GM12878 (cell line): ENCODE data around the gene ORAI1. TPM values are rescaled to one million over a fixed set of nuclear protein-coding genes. Genes with fewer than 3 reads are reported as not detected.

Experiments used
- BMI1 ChIP-seq: fragments of 450-650 bp; IDR thresholded peaks from 2 replicates; pipeline ENCODE4 v1.6.1; 2016; ENCODE audit warnings: mild to moderate bottlenecking, moderate library complexity, borderline replicate concordance
- BRCA1 ChIP-seq: IDR thresholded peaks from 2 replicates; pipeline ENCODE4 v1.6.1; 2011; ENCODE audit warnings: low read depth, low read length, improper control_type of control experiment
- FOXK2 ChIP-seq: fragments of 450-650 bp; IDR thresholded peaks from 2 replicates; pipeline ENCODE4 v1.6.1; 2017; ENCODE audit warnings: mild to moderate bottlenecking, moderate library complexity
- GABPA ChIP-seq: IDR thresholded peaks from 2 replicates; pipeline ENCODE4 v1.6.1; 2014; ENCODE audit warnings: antibody characterized with exemption, low read depth, mild to moderate bottlenecking, inconsistent platforms
- HDAC2 ChIP-seq: fragments of 200-600 bp; sonication (generic); IDR thresholded peaks from 2 replicates; pipeline ENCODE4 v1.6.1; 2017
- HDAC6 ChIP-seq: fragments of 200-600 bp; sonication (generic); IDR thresholded peaks from one replicate; pipeline ENCODE4 v1.8.0; 2017; ENCODE audit warnings: antibody characterized with exemption; ENCODE audit not compliant: unreplicated experiment
- NFYA ChIP-seq: IDR thresholded peaks from 2 replicates; pipeline ENCODE4 v1.6.1; 2011; ENCODE audit warnings: low read depth, mild to moderate bottlenecking, low read length, improper control_type of control experiment, borderline replicate concordance
- NR2F1 ChIP-seq: fragments of 450-650 bp; conservative IDR thresholded peaks from 2 replicates; pipeline ENCODE4 v1.6.1; 2017; ENCODE audit warnings: mild to moderate bottlenecking
- POU2F2 ChIP-seq: IDR thresholded peaks from 3 replicates; pipeline ENCODE4 v1.6.1; 2011; ENCODE audit warnings: low read depth, mild to moderate bottlenecking, low read length, borderline replicate concordance
- RAD21 ChIP-seq: IDR thresholded peaks from 2 replicates; pipeline ENCODE4 v1.6.1; 2011; ENCODE audit warnings: mild to moderate bottlenecking, low read depth, low read length, moderate library complexity; ENCODE audit not compliant: insufficient read depth
- SIN3A ChIP-seq: IDR thresholded peaks from 2 replicates; pipeline ENCODE4 v1.6.1; 2012; ENCODE audit warnings: low read depth, low read length, improper control_type of control experiment
- SMAD1 ChIP-seq: fragments of 450-650 bp; IDR thresholded peaks from 2 replicates; pipeline ENCODE4 v1.6.1; 2018; ENCODE audit warnings: mild to moderate bottlenecking, low read depth; ENCODE audit not compliant: partially characterized antibody
- SREBF1 ChIP-seq: IDR thresholded peaks from 2 replicates; pipeline ENCODE4 v1.6.1; 2012; ENCODE audit warnings: mild to moderate bottlenecking, low read length
- SUPT20H ChIP-seq: IDR thresholded peaks from 2 replicates; pipeline ENCODE4 v1.6.1; 2011; ENCODE audit warnings: low read depth, mild to moderate bottlenecking, low read length, moderate library complexity, borderline replicate concordance; ENCODE audit not compliant: control insufficient read depth
- TAF1 ChIP-seq: IDR thresholded peaks from 2 replicates; pipeline ENCODE4 v1.6.1; 2011; ENCODE audit warnings: mild to moderate bottlenecking, low read depth, low read length, borderline replicate concordance
- TCF7 ChIP-seq: IDR thresholded peaks from 2 replicates; pipeline ENCODE4 v1.6.1; 2014; ENCODE audit warnings: antibody characterized with exemption, borderline replicate concordance
- ZNF24 ChIP-seq: fragments of 450-650 bp; IDR thresholded peaks from 2 replicates; pipeline ENCODE4 v1.6.1; 2017; ENCODE audit warnings: antibody characterized with exemption, mild to moderate bottlenecking
- polyA plus RNA-seq, 11 experiments: library from polyadenylated mRNA; depleted of rRNA in 4 of 11; unstranded in 6 of 11; stranded (reverse) in 5 of 11; fragments of >200 nt; fragmentation: Nextera tagmentation in 4 of 11; fragmentation: Illumina TruSeq in 1 of 11; extraction: Ambion mirVana in 4 of 11; extraction: Trizol in 1 of 11; gene quantifications; 1 replicate in 1 of 11; 2 replicates in 10 of 11; pipeline versions ENCODE4 v1.2.1 to v1.2.3, GENCODE V29; 2011 to 2016; ENCODE audit warnings: inconsistent platforms in 2 of 11, missing spikeins in 2 of 11, low read depth in 1 of 11
- total RNA-seq, 4 experiments: library from RNA; depleted of rRNA in 3 of 4; stranded (reverse); fragments of >200 nt in 3 of 4; fragmentation: Illumina TruSeq in 1 of 4; extraction: Trizol in 1 of 4; gene quantifications; 2 replicates each; pipeline versions ENCODE4 v1.2.1 to v1.2.3, GENCODE V29; 2013 to 2021
- TF ChIP-seq, protein P1 (sequence below): fragments of 450-650 bp; formaldehyde crosslinking; IDR thresholded peaks from 2 replicates; pipeline ENCODE4 v1.5.0; 2022; ENCODE audit warnings: mild to moderate bottlenecking, missing genetic modification characterization
- TF ChIP-seq, protein P2 (sequence below): fragments of 450-650 bp; IDR thresholded peaks from 2 replicates; pipeline ENCODE4 v1.6.1; 2018; ENCODE audit warnings: borderline replicate concordance, mild to moderate bottlenecking; ENCODE audit not compliant: partially characterized antibody
- TF ChIP-seq, protein P3 (sequence below): fragments of 150-350 bp; IDR thresholded peaks from 2 replicates; pipeline ENCODE4 v1.6.1; 2016; ENCODE audit warnings: low read depth, low read length
- TF ChIP-seq, protein P4 (sequence below): IDR thresholded peaks from 2 replicates; pipeline ENCODE4 v1.6.1; 2012; ENCODE audit warnings: low read depth, low read length, improper control_type of control experiment

Gene ORAI1
- total and polyA plus RNA-seq, 10 of the 15 experiments (the other 5 are each of a cell fraction or from before 2014, with no cell fraction given) = 5.5 to 33.1 (median 11.8) TPM

- TF ChIP-seq ZNF24 = no peak
- no peak for TF ChIP-seq SMAD1
- TF ChIP-seq, protein P1, sequence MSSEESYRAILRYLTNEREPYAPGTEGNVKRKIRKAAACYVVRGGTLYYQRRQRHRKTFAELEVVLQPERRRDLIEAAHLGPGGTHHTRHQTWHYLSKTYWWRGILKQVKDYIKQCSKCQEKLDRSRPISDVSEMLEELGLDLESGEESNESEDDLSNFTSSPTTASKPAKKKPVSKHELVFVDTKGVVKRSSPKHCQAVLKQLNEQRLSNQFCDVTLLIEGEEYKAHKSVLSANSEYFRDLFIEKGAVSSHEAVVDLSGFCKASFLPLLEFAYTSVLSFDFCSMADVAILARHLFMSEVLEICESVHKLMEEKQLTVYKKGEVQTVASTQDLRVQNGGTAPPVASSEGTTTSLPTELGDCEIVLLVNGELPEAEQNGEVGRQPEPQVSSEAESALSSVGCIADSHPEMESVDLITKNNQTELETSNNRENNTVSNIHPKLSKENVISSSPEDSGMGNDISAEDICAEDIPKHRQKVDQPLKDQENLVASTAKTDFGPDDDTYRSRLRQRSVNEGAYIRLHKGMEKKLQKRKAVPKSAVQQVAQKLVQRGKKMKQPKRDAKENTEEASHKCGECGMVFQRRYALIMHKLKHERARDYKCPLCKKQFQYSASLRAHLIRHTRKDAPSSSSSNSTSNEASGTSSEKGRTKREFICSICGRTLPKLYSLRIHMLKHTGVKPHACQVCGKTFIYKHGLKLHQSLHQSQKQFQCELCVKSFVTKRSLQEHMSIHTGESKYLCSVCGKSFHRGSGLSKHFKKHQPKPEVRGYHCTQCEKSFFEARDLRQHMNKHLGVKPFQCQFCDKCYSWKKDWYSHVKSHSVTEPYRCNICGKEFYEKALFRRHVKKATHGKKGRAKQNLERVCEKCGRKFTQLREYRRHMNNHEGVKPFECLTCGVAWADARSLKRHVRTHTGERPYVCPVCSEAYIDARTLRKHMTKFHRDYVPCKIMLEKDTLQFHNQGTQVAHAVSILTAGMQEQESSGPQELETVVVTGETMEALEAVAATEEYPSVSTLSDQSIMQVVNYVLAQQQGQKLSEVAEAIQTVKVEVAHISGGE (CRISPR knock-in tag) = no peak
- no peak for TF ChIP-seq TCF7
- TF ChIP-seq BMI1 = no peak
- peak; percentile 28; the same call in 1 of the 2 replicates for TF ChIP-seq RAD21
- TF ChIP-seq NR2F1 = no peak
- TF ChIP-seq, protein P2, sequence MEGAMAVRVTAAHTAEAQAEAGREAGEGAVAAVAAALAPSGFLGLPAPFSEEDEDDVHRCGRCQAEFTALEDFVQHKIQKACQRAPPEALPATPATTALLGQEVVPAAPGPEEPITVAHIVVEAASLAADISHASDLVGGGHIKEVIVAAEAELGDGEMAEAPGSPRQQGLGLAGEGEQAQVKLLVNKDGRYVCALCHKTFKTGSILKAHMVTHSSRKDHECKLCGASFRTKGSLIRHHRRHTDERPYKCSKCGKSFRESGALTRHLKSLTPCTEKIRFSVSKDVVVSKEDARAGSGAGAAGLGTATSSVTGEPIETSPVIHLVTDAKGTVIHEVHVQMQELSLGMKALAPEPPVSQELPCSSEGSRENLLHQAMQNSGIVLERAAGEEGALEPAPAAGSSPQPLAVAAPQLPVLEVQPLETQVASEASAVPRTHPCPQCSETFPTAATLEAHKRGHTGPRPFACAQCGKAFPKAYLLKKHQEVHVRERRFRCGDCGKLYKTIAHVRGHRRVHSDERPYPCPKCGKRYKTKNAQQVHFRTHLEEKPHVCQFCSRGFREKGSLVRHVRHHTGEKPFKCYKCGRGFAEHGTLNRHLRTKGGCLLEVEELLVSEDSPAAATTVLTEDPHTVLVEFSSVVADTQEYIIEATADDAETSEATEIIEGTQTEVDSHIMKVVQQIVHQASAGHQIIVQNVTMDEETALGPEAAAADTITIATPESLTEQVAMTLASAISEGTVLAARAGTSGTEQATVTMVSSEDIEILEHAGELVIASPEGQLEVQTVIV = no peak
- TF ChIP-seq GABPA = no peak
- TF ChIP-seq NFYA = no peak
- TF ChIP-seq HDAC2 = no peak
- TF ChIP-seq, protein P3, sequence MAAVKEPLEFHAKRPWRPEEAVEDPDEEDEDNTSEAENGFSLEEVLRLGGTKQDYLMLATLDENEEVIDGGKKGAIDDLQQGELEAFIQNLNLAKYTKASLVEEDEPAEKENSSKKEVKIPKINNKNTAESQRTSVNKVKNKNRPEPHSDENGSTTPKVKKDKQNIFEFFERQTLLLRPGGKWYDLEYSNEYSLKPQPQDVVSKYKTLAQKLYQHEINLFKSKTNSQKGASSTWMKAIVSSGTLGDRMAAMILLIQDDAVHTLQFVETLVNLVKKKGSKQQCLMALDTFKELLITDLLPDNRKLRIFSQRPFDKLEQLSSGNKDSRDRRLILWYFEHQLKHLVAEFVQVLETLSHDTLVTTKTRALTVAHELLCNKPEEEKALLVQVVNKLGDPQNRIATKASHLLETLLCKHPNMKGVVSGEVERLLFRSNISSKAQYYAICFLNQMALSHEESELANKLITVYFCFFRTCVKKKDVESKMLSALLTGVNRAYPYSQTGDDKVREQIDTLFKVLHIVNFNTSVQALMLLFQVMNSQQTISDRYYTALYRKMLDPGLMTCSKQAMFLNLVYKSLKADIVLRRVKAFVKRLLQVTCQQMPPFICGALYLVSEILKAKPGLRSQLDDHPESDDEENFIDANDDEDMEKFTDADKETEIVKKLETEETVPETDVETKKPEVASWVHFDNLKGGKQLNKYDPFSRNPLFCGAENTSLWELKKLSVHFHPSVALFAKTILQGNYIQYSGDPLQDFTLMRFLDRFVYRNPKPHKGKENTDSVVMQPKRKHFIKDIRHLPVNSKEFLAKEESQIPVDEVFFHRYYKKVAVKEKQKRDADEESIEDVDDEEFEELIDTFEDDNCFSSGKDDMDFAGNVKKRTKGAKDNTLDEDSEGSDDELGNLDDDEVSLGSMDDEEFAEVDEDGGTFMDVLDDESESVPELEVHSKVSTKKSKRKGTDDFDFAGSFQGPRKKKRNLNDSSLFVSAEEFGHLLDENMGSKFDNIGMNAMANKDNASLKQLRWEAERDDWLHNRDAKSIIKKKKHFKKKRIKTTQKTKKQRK = no peak
- TF ChIP-seq SIN3A = no peak
- TF ChIP-seq TAF1 = no peak
- no peak for TF ChIP-seq SUPT20H
- no peak for TF ChIP-seq POU2F2
- TF ChIP-seq HDAC6 = no peak
- no peak for TF ChIP-seq FOXK2
- TF ChIP-seq, protein P4, sequence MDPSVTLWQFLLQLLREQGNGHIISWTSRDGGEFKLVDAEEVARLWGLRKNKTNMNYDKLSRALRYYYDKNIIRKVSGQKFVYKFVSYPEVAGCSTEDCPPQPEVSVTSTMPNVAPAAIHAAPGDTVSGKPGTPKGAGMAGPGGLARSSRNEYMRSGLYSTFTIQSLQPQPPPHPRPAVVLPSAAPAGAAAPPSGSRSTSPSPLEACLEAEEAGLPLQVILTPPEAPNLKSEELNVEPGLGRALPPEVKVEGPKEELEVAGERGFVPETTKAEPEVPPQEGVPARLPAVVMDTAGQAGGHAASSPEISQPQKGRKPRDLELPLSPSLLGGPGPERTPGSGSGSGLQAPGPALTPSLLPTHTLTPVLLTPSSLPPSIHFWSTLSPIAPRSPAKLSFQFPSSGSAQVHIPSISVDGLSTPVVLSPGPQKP = no peak
- no peak for TF ChIP-seq BRCA1
- no peak for TF ChIP-seq SREBF1
Measured at GRCh38 chr12:121626853-121627640, 717 bp downstream of the ORAI1 start (continued).
